Naive B cell (primary cell): ENCODE results near the gene TERT. TPM values are rescaled to one million over a fixed set of nuclear protein-coding genes. Genes with fewer than 3 reads are reported as not detected.
"Not testable (repeated sequence)": the region's sequence is repeated elsewhere in the genome, so short reads cannot be mapped to it uniquely, and the experiment has no call there.

Experiments used
- ATAC-seq, 2 donors: fragments of 150-1000 bp; cut with Tn5 transposase; 2 replicates each; pipeline ENCODE4 v1.10.0; 2021; ENCODE audit warnings: low read depth in 2 of 2, mild to moderate bottlenecking in 2 of 2, moderate library complexity in 2 of 2
- DNase-seq: peaks from one replicate; pipeline ENCODE4 v3.0.0; 2022
- H3K27ac Mint-ChIP-seq, 6 donors: one replicate each; pipeline ENCODE4 v1.8.0; 2020 to 2022; ENCODE audit warnings: mild to moderate bottlenecking in 6 of 6, mixed read lengths in 6 of 6, moderate library complexity in 5 of 6, inconsistent platforms in 2 of 6
- H3K27me3 Mint-ChIP-seq, 3 donors: one replicate each; pipeline ENCODE4 v1.8.0; 2021 to 2022; ENCODE audit warnings: mixed read lengths in 3 of 3, mild to moderate bottlenecking in 1 of 3
- H3K36me3 Mint-ChIP-seq, 2 donors: one replicate each; pipeline ENCODE4 v1.8.0; 2020 to 2022; ENCODE audit warnings: mixed read lengths in 2 of 2, inconsistent platforms in 1 of 2, mild to moderate bottlenecking in 1 of 2
- H3K4me1 Mint-ChIP-seq, 3 donors: one replicate each; pipeline ENCODE4 v1.8.0; 2020 to 2022; ENCODE audit warnings: mixed read lengths in 3 of 3, inconsistent platforms in 1 of 3, mild to moderate bottlenecking in 1 of 3, moderate library complexity in 1 of 3
- H3K4me3 Mint-ChIP-seq, 8 donors: one replicate each; pipeline ENCODE4 v1.8.0; 2020 to 2022; ENCODE audit warnings: mild to moderate bottlenecking in 8 of 8, mixed read lengths in 8 of 8, moderate library complexity in 8 of 8, inconsistent platforms in 2 of 8
- H3K9me3 Mint-ChIP-seq, 7 donors: one replicate each; pipeline ENCODE4 v1.8.0; 2020 to 2022; ENCODE audit warnings: mixed read lengths in 7 of 7, mild to moderate bottlenecking in 5 of 7, inconsistent platforms in 2 of 7, moderate library complexity in 1 of 7
- polyA plus RNA-seq, 6 donors: library from polyadenylated mRNA; unstranded; fragments of 300-500 nt; fragmentation: Illumina TruSeq; gene quantifications; one replicate each; pipeline ENCODE4 v1.2.3, GENCODE V29; 2021; ENCODE audit warnings: low read depth in 6 of 6

Gene TERT
- polyA plus RNA-seq, 6 donors from 2014 or later, result not detected

- Mint-ChIP-seq H3K9me3 (peaks cover 0 to 5% (median 0%) of the 10 kb centered on the region in 7 donors), H3K27ac (no peak overlapping the region), H3K27me3 (no peaks in the 10 kb centered on the region), H3K36me3 (no peaks in the 10 kb centered on the region), H3K4me1 (no peaks in the 10 kb centered on the region), H3K4me3 (no peak overlapping the region)
- ATAC-seq (no peak), DNase-seq (no peak)
Observed at GRCh38 chr5:1282131-1282992, 12.5 kb downstream of the TERT start.

DNA sequence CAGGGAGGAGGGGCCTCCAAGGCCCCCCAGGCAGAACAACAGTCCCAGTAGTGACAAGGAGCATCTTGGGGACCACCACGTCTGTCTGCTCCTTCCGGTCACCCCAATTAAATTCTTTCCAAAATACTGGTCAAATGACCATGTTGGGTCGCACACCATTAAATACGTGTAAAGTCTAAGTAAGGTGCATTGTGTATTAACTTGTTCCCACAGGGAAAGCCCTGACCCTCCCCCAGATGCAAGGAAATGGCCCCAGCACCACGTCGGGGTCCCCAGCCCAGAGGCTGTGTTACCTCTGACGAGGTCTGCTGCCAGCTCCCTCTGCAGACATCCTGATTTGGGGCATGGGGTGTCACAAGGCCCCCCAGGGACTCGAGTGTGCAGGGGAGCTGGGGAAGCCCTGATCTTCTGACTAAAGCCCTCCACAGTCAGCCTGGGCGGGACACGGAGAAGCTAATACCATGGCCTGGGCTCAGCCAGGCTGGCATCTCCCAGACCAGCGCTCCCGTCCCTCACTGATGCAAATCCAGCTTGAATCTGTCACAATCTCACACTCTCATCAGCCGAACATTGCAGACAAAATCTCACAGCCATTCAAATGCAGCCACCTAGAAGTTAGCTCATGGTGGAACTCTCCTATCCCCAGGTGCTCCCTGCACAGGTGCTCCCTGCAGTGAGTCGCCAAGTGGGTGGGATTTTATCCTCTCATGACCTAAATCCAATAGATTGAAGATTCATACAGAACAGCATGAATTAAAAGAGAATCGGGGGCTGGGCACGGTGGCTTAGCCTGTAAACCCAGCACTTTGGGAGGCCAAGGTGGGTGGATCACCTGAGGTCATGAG lies 13.6 kb downstream of the TERT start:
- Mint-ChIP-seq H3K36me3 (no peaks in the 10 kb centered on the region), H3K4me1 (no peaks in the 10 kb centered on the region), H3K27ac (no peak overlapping the region), H3K9me3 (peaks cover 0 to 5% (median 0%) of the 10 kb centered on the region in 7 donors), H3K27me3 (no peaks in the 10 kb centered on the region), H3K4me3 (no peak overlapping the region)
- DNase-seq (no peak), ATAC-seq (no peak)

GRCh38 chr5:1280177-1281037 lies 14.5 kb downstream of the TERT start:
- H3K27me3 Mint-ChIP-seq, result no peaks in the 10 kb centered on the region
- no peak for ATAC-seq
- no peak for DNase-seq
- H3K36me3 Mint-ChIP-seq, result no peaks in the 10 kb centered on the region
- H3K4me1 Mint-ChIP-seq, result no peaks in the 10 kb centered on the region
- H3K9me3 Mint-ChIP-seq, result peaks cover 0 to 5% (median 0%) of the 10 kb centered on the region in 7 donors
- peak overlapping the region in 1 of 8 donors; percentile 29 for H3K4me3 Mint-ChIP-seq
- H3K27ac Mint-ChIP-seq, result peak overlapping the region in 1 of 6 donors; percentile 63

DNA sequence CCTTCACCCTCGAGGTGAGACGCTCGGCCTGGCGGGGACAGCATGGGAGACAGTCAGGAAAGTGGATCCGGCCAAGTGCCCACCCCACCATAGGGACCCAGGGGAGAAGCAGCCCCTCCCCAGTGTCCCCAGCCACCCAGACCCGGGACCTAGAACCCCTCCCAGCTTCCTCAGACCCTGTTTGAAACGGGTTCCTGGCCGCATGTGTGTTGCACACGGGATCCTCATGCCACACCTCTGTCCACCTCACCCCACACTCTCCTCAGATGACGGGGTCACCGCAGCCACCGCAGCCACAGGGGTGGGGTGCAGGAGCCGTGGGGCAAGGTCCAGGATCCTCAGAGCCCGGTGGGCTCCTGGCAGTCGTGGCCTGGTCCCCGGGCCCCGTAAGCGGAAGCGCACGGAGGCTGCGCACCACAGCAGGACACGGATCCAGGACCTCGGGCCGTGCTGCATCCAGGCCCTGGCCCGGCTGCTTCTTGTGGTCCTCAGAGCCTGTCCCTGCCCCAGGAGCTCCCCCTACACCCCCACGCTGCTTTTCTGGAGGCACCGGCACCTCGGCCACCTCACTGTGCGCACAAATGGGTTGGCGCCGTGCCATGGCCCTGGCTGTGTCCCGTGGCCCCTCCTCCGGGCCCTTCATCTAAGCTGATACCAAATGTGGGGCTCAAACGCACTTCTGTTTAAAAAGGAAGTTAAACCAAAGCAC lies 15.3 kb downstream of the TERT start:
- ATAC-seq (no peak), DNase-seq (no peak)
- Mint-ChIP-seq H3K4me3 (no peak overlapping the region), H3K9me3 (peaks cover 0 to 5% (median 0%) of the 10 kb centered on the region in 7 donors), H3K36me3 (no peaks in the 10 kb centered on the region), H3K4me1 (no peaks in the 10 kb centered on the region), H3K27me3 (no peaks in the 10 kb centered on the region), H3K27ac (no peak overlapping the region)

DNA sequence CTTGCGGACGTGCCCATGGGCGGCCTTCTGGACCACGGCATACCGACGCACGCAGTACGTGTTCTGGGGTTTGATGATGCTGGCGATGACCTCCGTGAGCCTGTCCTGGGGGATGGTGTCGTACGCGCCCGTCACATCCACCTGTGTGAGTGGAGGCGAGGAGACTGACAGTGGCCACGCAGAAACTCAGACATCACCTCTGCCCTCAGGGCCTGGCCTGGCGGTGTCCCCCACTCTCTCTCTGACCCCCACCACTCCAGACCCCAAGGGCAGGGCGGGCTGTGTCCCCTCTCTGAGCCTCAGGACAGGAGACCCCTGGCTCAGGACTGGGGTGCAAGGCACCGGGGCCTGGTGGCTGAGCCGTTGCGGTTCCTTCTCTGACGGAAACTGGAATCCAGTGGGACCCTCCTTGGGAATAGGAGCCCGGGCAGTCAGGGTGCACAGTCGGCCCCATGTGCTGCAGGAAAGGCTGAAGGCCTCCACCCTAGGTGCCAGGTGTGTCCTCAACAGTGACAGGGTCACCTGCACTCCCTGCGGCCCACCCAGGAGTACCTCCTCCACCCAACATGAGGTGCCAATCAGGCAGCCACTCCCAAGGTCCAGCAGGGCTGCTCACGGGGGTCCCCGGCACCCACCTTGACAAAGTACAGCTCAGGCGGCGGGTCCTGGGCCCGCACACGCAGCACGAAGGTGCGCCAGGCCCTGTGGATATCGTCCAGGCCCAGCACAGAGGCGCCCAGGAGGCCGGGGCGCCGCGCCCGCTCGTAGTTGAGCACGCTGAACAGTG lies 16.0 kb downstream of the TERT start:
- Mint-ChIP-seq H3K27me3 (no peaks in the 10 kb centered on the region), H3K9me3 (peaks cover 0 to 5% (median 0%) of the 10 kb centered on the region in 7 donors), H3K27ac (no peak overlapping the region), H3K36me3 (no peaks in the 10 kb centered on the region), H3K4me1 (no peaks in the 10 kb centered on the region), H3K4me3 (no peak overlapping the region)
- DNase-seq (no peak), ATAC-seq (no peak)

GRCh38 chr5:1278216-1278615 lies 16.7 kb downstream of the TERT start:
- H3K27me3 Mint-ChIP-seq, result no peaks in the 10 kb centered on the region
- no peak overlapping the region for H3K27ac Mint-ChIP-seq
- H3K4me1 Mint-ChIP-seq, result no peaks in the 10 kb centered on the region
- ATAC-seq (no peak), DNase-seq (no peak)
- peaks cover 0 to 5% (median 0%) of the 10 kb centered on the region in 7 donors for H3K9me3 Mint-ChIP-seq
- H3K36me3 Mint-ChIP-seq, result no peaks in the 10 kb centered on the region
- no peak overlapping the region for H3K4me3 Mint-ChIP-seq

- H3K4me3 Mint-ChIP-seq, result no peak overlapping the region
- no peaks in the 10 kb centered on the region for H3K27me3 Mint-ChIP-seq
- no peaks in the 10 kb centered on the region for H3K4me1 Mint-ChIP-seq
- H3K36me3 Mint-ChIP-seq, result no peaks in the 10 kb centered on the region
- peaks cover 0 to 5% (median 0%) of the 10 kb centered on the region in 7 donors for H3K9me3 Mint-ChIP-seq
- DNase-seq (no peak), ATAC-seq (no peak)
- no peak overlapping the region for H3K27ac Mint-ChIP-seq
Observed at GRCh38 chr5:1277781-1278180, 17.1 kb downstream of the TERT start.

DNA sequence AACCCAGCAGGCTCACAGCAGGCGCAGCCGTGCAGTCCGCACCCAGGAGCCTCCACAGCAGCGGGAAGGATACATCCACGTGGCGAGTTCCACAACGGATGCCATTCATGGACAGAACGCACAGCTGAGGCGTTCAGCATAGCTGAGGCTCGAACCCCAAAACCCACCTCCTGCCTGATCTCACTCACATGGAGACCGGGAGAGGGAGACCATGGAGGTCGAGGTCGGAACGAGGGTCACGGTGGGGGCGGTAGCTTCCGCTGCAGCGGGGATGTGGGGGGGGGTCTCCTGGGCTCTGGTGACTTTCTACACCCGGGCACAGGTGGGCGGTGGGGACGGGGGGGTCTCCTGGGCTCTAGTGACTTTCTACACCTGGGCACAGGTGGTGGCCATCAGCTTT lies 17.5 kb downstream of the TERT start:
- ATAC-seq (no peak), DNase-seq (no peak)
- H3K27me3 Mint-ChIP-seq, result no peaks in the 10 kb centered on the region
- no peak overlapping the region for H3K27ac Mint-ChIP-seq
- no peaks in the 10 kb centered on the region for H3K36me3 Mint-ChIP-seq
- no peaks in the 10 kb centered on the region for H3K4me1 Mint-ChIP-seq
- peaks cover 0 to 5% (median 0%) of the 10 kb centered on the region in 7 donors for H3K9me3 Mint-ChIP-seq
- no peak overlapping the region for H3K4me3 Mint-ChIP-seq

GRCh38 chr5:1276930-1277329 lies 17.9 kb downstream of the TERT start:
- no peaks in the 10 kb centered on the region for H3K4me1 Mint-ChIP-seq
- DNase-seq (no peak), ATAC-seq (no peak)
- H3K4me3 Mint-ChIP-seq, result no peak overlapping the region
- H3K36me3 Mint-ChIP-seq, result no peaks in the 10 kb centered on the region
- H3K9me3 Mint-ChIP-seq, result peaks cover 0 to 5% (median 0%) of the 10 kb centered on the region in 7 donors
- no peaks in the 10 kb centered on the region for H3K27me3 Mint-ChIP-seq
- no peak overlapping the region for H3K27ac Mint-ChIP-seq

GRCh38 chr5:1275397-1276391 lies 19.2 kb downstream of the TERT start:
- not testable (repeated sequence) for H3K4me3 Mint-ChIP-seq, H3K27me3 Mint-ChIP-seq, H3K36me3 Mint-ChIP-seq, DNase-seq, H3K27ac Mint-ChIP-seq, ATAC-seq, H3K4me1 Mint-ChIP-seq, H3K9me3 Mint-ChIP-seq

DNA sequence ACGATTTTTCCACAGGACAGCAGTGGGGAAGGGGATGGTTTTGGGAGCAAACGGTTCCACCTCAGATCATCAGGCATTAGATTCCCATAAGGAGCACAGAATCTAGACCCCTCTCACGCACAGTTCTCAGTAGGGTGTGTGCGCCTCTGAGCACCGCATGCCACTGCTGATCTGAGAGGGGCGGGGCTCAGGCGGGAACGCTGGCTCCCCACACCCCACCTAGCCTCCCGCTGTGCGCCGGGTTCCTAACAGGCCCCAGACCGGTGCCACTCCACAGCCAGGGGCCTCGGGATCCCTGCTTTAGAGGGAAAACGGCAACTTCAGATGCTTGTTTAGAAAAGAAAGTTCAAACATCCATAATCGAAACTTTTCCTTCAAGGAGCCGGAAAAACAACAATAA lies 20.4 kb downstream of the TERT start:
- peaks cover 0 to 5% (median 0%) of the 10 kb centered on the region in 7 donors for H3K9me3 Mint-ChIP-seq
- H3K4me3 Mint-ChIP-seq, result no peak overlapping the region
- H3K36me3 Mint-ChIP-seq, result no peaks in the 10 kb centered on the region
- no peaks in the 10 kb centered on the region for H3K27me3 Mint-ChIP-seq
- no peak overlapping the region for H3K27ac Mint-ChIP-seq
- ATAC-seq, result no peak
- no peak for DNase-seq
- H3K4me1 Mint-ChIP-seq, result no peaks in the 10 kb centered on the region
